GM12878 (cell line): ENCODE data around the gene DLL1. TPM values are rescaled to one million over a fixed set of nuclear protein-coding genes. Genes with fewer than 3 reads are reported as not detected.
A peak's percentile ranks its signal among the peaks of the same experiment; 100 is the strongest.

Experiments used
- BCL11A ChIP-seq: IDR thresholded peaks from 2 replicates; pipeline ENCODE4 v1.6.1; 2011; ENCODE audit warnings: low read depth, low read length
- BRCA1 ChIP-seq: IDR thresholded peaks from 2 replicates; pipeline ENCODE4 v1.6.1; 2011; ENCODE audit warnings: low read depth, low read length, improper control_type of control experiment
- CHD1 ChIP-seq: IDR thresholded peaks from 2 replicates; pipeline ENCODE4 v1.6.1; 2012; ENCODE audit warnings: low read depth, low read length, improper control_type of control experiment
- CHD2 ChIP-seq: IDR thresholded peaks from 2 replicates; pipeline ENCODE4 v1.6.1; 2011; ENCODE audit warnings: low read depth, low read length, improper control_type of control experiment, borderline replicate concordance
- CREB1 ChIP-seq: IDR thresholded peaks from 2 replicates; pipeline ENCODE4 v1.6.1; 2012; ENCODE audit warnings: low read depth, mild to moderate bottlenecking, inconsistent platforms
- DPF2 ChIP-seq: fragments of 450-650 bp; IDR thresholded peaks from 2 replicates; pipeline ENCODE4 v1.6.1; 2017; ENCODE audit warnings: mild to moderate bottlenecking
- EED ChIP-seq: sonication (generic); IDR thresholded peaks from 2 replicates; pipeline ENCODE4 v1.6.1; 2016; ENCODE audit warnings: antibody characterized with exemption, low read depth
- ETV6 ChIP-seq, 2 experiments: fragments of 450-650 bp in 1 of 2; IDR thresholded peaks in 1 of 2; conservative IDR thresholded peaks in 1 of 2; 2 replicates each; pipeline ENCODE4 v1.6.1; 2014; ENCODE audit warnings: antibody characterized with exemption in 1 of 2, borderline replicate concordance in 1 of 2, low read depth in 1 of 2, mild to moderate bottlenecking in 1 of 2, moderate library complexity in 1 of 2
- FOXM1 ChIP-seq: IDR thresholded peaks from 2 replicates; pipeline ENCODE4 v1.6.1; 2012; ENCODE audit warnings: low read depth, mild to moderate bottlenecking, inconsistent platforms, low read length, moderate library complexity
- IKZF1 ChIP-seq: fragments of 450-650 bp; conservative IDR thresholded peaks from 2 replicates; pipeline ENCODE4 v1.6.1; 2017; ENCODE audit warnings: antibody characterized with exemption, mild to moderate bottlenecking
- IKZF2 ChIP-seq, 2 experiments: fragments of 450-650 bp; IDR thresholded peaks; 2 replicates each; pipeline ENCODE4 v1.6.1; 2017; ENCODE audit warnings: mild to moderate bottlenecking in 2 of 2, moderate library complexity in 2 of 2
- NFIC ChIP-seq: IDR thresholded peaks from 2 replicates; pipeline ENCODE4 v1.6.1; 2012; ENCODE audit warnings: low read depth, mild to moderate bottlenecking, inconsistent platforms, low read length, moderate library complexity
- NR2C2 ChIP-seq: IDR thresholded peaks from 2 replicates; pipeline ENCODE4 v1.6.1; 2011; ENCODE audit warnings: borderline replicate concordance, low read depth; ENCODE audit not compliant: control insufficient read depth, insufficient read length
- PAX5 ChIP-seq: IDR thresholded peaks from 2 replicates; pipeline ENCODE4 v1.6.1; 2011; ENCODE audit warnings: low read depth, low read length, borderline replicate concordance
- POLR2A ChIP-seq: IDR thresholded peaks from 2 replicates; pipeline ENCODE4 v1.6.1; 2011; ENCODE audit warnings: low read depth, mild to moderate bottlenecking, low read length
- RFX5 ChIP-seq: IDR thresholded peaks from 2 replicates; pipeline ENCODE4 v1.6.1; 2011; ENCODE audit warnings: low read depth, low read length, improper control_type of control experiment
- SPI1 ChIP-seq: IDR thresholded peaks from 2 replicates; pipeline ENCODE4 v1.6.1; 2011; ENCODE audit warnings: low read depth, mild to moderate bottlenecking, low read length, moderate library complexity, borderline replicate concordance; ENCODE audit not compliant: insufficient read depth
- SREBF2 ChIP-seq: IDR thresholded peaks from 2 replicates; pipeline ENCODE4 v1.6.1; 2012; ENCODE audit warnings: mild to moderate bottlenecking, low read length
- TBL1XR1 ChIP-seq: IDR thresholded peaks from 2 replicates; pipeline ENCODE4 v1.6.1; 2012; ENCODE audit warnings: low read depth, low read length, improper control_type of control experiment
- TCF3 ChIP-seq: IDR thresholded peaks from 2 replicates; pipeline ENCODE4 v1.6.1; 2012; ENCODE audit warnings: low read depth, mild to moderate bottlenecking, low read length, borderline replicate concordance; ENCODE audit not compliant: insufficient read depth
- polyA plus RNA-seq, 11 experiments: library from polyadenylated mRNA; depleted of rRNA in 4 of 11; unstranded in 6 of 11; stranded (reverse) in 5 of 11; fragments of >200 nt; fragmentation: Nextera tagmentation in 4 of 11; fragmentation: Illumina TruSeq in 1 of 11; extraction: Ambion mirVana in 4 of 11; extraction: Trizol in 1 of 11; gene quantifications; 1 replicate in 1 of 11; 2 replicates in 10 of 11; pipeline versions ENCODE4 v1.2.1 to v1.2.3, GENCODE V29; 2011 to 2016; ENCODE audit warnings: inconsistent platforms in 2 of 11, missing spikeins in 2 of 11, low read depth in 1 of 11
- total RNA-seq, 4 experiments: library from RNA; depleted of rRNA in 3 of 4; stranded (reverse); fragments of >200 nt in 3 of 4; fragmentation: Illumina TruSeq in 1 of 4; extraction: Trizol in 1 of 4; gene quantifications; 2 replicates each; pipeline versions ENCODE4 v1.2.1 to v1.2.3, GENCODE V29; 2013 to 2021
- TF ChIP-seq, protein P1 (sequence below): IDR thresholded peaks from 2 replicates; pipeline ENCODE4 v1.6.1; 2011; ENCODE audit warnings: mild to moderate bottlenecking, low read depth, low read length, moderate library complexity; ENCODE audit not compliant: insufficient replicate concordance
- TF ChIP-seq, protein P2 (sequence below): fragments of 450-650 bp; IDR thresholded peaks from 2 replicates; pipeline ENCODE4 v1.6.1; 2017; ENCODE audit warnings: borderline replicate concordance
- TF ChIP-seq, protein P3 (sequence below): fragments of 150-350 bp; IDR thresholded peaks from 2 replicates; pipeline ENCODE4 v1.6.1; 2014; ENCODE audit warnings: mild to moderate bottlenecking, low read depth, low read length
- TF ChIP-seq, protein P4 (sequence below): IDR thresholded peaks from 2 replicates; pipeline ENCODE4 v1.6.1; 2012; ENCODE audit warnings: low read length, inconsistent platforms
- TF ChIP-seq, protein P5 (sequence below): IDR thresholded peaks from 2 replicates; pipeline ENCODE4 v1.6.1; 2011; ENCODE audit warnings: borderline replicate concordance, low read depth, mild to moderate bottlenecking, moderate library complexity, mixed read lengths, low read length; ENCODE audit not compliant: insufficient read depth; ENCODE audit errors: extremely low read length

The DLL1 gene
- total and polyA plus RNA-seq, 10 of the 15 experiments (the other 5 are each of a cell fraction or from before 2014, with no cell fraction given): 0.02 to 0.80 (median 0.19) TPM

DNA sequence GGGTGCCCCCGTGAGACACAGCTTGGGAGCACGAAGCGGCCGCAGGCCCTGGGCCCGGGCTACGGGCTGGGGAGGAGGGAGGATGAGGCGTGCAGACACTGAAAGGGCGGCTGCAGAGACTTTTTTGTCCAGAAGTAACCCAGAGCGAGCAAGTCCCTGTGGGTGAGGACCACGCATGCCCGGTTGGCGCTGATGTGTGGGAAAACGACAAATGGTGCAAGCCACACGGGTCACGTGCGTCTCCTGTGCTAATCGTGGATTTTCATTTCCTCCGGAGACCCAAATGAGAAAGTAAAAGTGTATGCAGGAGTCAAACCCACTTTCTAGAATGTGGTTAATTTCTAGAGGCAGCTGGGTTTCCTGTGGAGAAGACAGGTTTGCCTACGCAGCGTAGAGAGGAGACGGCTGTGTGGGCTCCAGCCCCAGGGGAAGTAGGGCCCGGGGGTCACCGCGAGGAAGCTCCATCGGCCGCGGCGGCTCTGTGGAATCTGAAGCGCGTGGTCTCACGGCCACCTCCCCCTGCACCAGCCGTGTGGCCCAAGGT lies 19.0 kb downstream of the DLL1 start (continued):
- TF ChIP-seq, protein P1, sequence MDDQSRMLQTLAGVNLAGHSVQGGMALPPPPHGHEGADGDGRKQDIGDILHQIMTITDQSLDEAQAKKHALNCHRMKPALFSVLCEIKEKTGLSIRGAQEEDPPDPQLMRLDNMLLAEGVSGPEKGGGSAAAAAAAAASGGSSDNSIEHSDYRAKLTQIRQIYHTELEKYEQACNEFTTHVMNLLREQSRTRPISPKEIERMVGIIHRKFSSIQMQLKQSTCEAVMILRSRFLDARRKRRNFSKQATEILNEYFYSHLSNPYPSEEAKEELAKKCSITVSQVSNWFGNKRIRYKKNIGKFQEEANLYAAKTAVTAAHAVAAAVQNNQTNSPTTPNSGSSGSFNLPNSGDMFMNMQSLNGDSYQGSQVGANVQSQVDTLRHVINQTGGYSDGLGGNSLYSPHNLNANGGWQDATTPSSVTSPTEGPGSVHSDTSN: no peak
- peak; percentile 77 for TF ChIP-seq IKZF1
- TF ChIP-seq NR2C2: no peak
- peak; percentile 61; the same call in 1 of the 2 replicates for TF ChIP-seq PAX5
- TF ChIP-seq POLR2A: peak; percentile 63
- TF ChIP-seq, protein P2, sequence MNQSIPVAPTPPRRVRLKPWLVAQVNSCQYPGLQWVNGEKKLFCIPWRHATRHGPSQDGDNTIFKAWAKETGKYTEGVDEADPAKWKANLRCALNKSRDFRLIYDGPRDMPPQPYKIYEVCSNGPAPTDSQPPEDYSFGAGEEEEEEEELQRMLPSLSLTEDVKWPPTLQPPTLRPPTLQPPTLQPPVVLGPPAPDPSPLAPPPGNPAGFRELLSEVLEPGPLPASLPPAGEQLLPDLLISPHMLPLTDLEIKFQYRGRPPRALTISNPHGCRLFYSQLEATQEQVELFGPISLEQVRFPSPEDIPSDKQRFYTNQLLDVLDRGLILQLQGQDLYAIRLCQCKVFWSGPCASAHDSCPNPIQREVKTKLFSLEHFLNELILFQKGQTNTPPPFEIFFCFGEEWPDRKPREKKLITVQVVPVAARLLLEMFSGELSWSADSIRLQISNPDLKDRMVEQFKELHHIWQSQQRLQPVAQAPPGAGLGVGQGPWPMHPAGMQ: no peak
- TF ChIP-seq, protein P3, sequence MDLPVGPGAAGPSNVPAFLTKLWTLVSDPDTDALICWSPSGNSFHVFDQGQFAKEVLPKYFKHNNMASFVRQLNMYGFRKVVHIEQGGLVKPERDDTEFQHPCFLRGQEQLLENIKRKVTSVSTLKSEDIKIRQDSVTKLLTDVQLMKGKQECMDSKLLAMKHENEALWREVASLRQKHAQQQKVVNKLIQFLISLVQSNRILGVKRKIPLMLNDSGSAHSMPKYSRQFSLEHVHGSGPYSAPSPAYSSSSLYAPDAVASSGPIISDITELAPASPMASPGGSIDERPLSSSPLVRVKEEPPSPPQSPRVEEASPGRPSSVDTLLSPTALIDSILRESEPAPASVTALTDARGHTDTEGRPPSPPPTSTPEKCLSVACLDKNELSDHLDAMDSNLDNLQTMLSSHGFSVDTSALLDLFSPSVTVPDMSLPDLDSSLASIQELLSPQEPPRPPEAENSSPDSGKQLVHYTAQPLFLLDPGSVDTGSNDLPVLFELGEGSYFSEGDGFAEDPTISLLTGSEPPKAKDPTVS: no peak
- no peak for TF ChIP-seq BRCA1
- 0 out of 2 replicates have a peak, but pooled peaks have one; percentile 90 for TF ChIP-seq TBL1XR1
- TF ChIP-seq SREBF2: no peak
- peak in 1 of 2 experiments; percentile 70; a peak in 1 of 4 replicates for TF ChIP-seq ETV6 (conservative IDR thresholded peaks at IDR 0.05 in 1 of 2, IDR thresholded peaks at IDR 0.05 in 1 of 2; ENCODE audit: borderline replicate concordance in 1 of 2, low read depth in 1 of 2)
- TF ChIP-seq, protein P4, sequence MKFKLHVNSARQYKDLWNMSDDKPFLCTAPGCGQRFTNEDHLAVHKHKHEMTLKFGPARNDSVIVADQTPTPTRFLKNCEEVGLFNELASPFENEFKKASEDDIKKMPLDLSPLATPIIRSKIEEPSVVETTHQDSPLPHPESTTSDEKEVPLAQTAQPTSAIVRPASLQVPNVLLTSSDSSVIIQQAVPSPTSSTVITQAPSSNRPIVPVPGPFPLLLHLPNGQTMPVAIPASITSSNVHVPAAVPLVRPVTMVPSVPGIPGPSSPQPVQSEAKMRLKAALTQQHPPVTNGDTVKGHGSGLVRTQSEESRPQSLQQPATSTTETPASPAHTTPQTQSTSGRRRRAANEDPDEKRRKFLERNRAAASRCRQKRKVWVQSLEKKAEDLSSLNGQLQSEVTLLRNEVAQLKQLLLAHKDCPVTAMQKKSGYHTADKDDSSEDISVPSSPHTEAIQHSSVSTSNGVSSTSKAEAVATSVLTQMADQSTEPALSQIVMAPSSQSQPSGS: peak; percentile 45; the same call in 1 of the 2 replicates
- 0 out of 2 replicates have a peak, but pooled peaks have one; percentile 61 for TF ChIP-seq EED
- peak; percentile 15; the same call in 1 of the 2 replicates for TF ChIP-seq CHD2
- peak; percentile 25; the same call in 1 of the 2 replicates for TF ChIP-seq SPI1
- no peak for TF ChIP-seq CHD1
- no peak for TF ChIP-seq RFX5
- TF ChIP-seq TCF3: peak; percentile 56; the same call in 1 of the 2 replicates
- 0 out of 2 replicates have a peak, but pooled peaks have one; percentile 36 for TF ChIP-seq CREB1
- TF ChIP-seq BCL11A: peak; percentile 56; the same call in 1 of the 2 replicates
- TF ChIP-seq, protein P5, sequence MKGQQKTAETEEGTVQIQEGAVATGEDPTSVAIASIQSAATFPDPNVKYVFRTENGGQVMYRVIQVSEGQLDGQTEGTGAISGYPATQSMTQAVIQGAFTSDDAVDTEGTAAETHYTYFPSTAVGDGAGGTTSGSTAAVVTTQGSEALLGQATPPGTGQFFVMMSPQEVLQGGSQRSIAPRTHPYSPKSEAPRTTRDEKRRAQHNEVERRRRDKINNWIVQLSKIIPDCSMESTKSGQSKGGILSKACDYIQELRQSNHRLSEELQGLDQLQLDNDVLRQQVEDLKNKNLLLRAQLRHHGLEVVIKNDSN: peak; percentile 80
- TF ChIP-seq FOXM1: no peak
- TF ChIP-seq NFIC: no peak; the same call in 1 of the 2 replicates
- TF ChIP-seq DPF2: no peak
- peak; percentile 74 to 81; a peak in 3 of 4 replicates for TF ChIP-seq IKZF2 (IDR thresholded peaks at IDR 0.05)
